Trophoblast cell (in vitro differentiated cells and primary cell): ENCODE measurements around the gene FALEC.
"Not testable (repeated sequence)": the region's sequence is repeated elsewhere in the genome, so short reads cannot be mapped to it uniquely, and the experiment has no call there.

ENCODE experiments used
- DNase-seq, 2 donors: peaks; one replicate each; pipeline ENCODE4 v3.0.0-alpha.2; 2016
- H2AFZ ChIP-seq: 2 replicates; pipeline ENCODE4 v1.6.1; 2013; ENCODE audit warnings: low read length, moderate library complexity, mild to moderate bottlenecking; ENCODE audit not compliant: insufficient read depth, poor library complexity
- H2AK5ac ChIP-seq: 2 replicates; pipeline ENCODE4 v1.6.1; 2013; ENCODE audit warnings: mild to moderate bottlenecking, low read length
- H2BK120ac ChIP-seq: 2 replicates; pipeline ENCODE4 v1.6.1; 2013; ENCODE audit warnings: low read length, mild to moderate bottlenecking, moderate library complexity; ENCODE audit not compliant: insufficient read depth, poor library complexity
- H2BK12ac ChIP-seq: 2 replicates; pipeline ENCODE4 v1.6.1; 2013; ENCODE audit warnings: mild to moderate bottlenecking, low read length, moderate library complexity
- H2BK5ac ChIP-seq: 2 replicates; pipeline ENCODE4 v1.6.1; 2013; ENCODE audit warnings: low read length, low read depth, moderate library complexity, mild to moderate bottlenecking; ENCODE audit not compliant: poor library complexity
- H3K14ac ChIP-seq: 2 replicates; pipeline ENCODE4 v1.6.1; 2013; ENCODE audit warnings: mild to moderate bottlenecking, low read length
- H3K18ac ChIP-seq: 2 replicates; pipeline ENCODE4 v1.6.1; 2013; ENCODE audit warnings: mild to moderate bottlenecking, low read length
- H3K23ac ChIP-seq: 2 replicates; pipeline ENCODE4 v1.6.1; 2013; ENCODE audit warnings: low read length
- H3K27ac ChIP-seq: 2 replicates; pipeline ENCODE4 v1.5.1; 2013; ENCODE audit warnings: low read depth, mild to moderate bottlenecking, inconsistent platforms, low read length, moderate library complexity
- H3K27me3 ChIP-seq: 2 replicates; pipeline ENCODE4 v1.6.1; 2013; ENCODE audit warnings: inconsistent platforms, mild to moderate bottlenecking, low read length, moderate library complexity; ENCODE audit not compliant: insufficient read depth
- H3K36me3 ChIP-seq, 2 experiments: 1 replicate in 1 of 2; 2 replicates in 1 of 2; pipeline ENCODE4 v1.6.1; 2013; ENCODE audit warnings: low read length in 2 of 2, mild to moderate bottlenecking in 2 of 2, moderate library complexity in 1 of 2; ENCODE audit not compliant: insufficient read depth in 2 of 2, control insufficient read depth in 1 of 2
- H3K4ac ChIP-seq: 2 replicates; pipeline ENCODE4 v1.6.1; 2013; ENCODE audit warnings: low read depth, mild to moderate bottlenecking, low read length, moderate library complexity
- H3K4me1 ChIP-seq, 2 experiments: 1 replicate in 1 of 2; 2 replicates in 1 of 2; pipeline ENCODE4 v1.6.1; 2013; ENCODE audit warnings: low read length in 2 of 2, mild to moderate bottlenecking in 2 of 2, moderate library complexity in 1 of 2; ENCODE audit not compliant: insufficient read depth in 2 of 2, control insufficient read depth in 1 of 2
- H3K4me2 ChIP-seq: 2 replicates; pipeline ENCODE4 v1.6.1; 2013; ENCODE audit warnings: inconsistent platforms, mild to moderate bottlenecking, low read length, moderate library complexity
- H3K4me3 ChIP-seq: 2 replicates; pipeline ENCODE4 v1.5.1; 2013; ENCODE audit warnings: mild to moderate bottlenecking, low read depth, low read length, inconsistent platforms
- H3K79me1 ChIP-seq: one replicate; pipeline ENCODE4 v1.6.1; 2013; ENCODE audit warnings: low read length
- H3K79me2 ChIP-seq: 2 replicates; pipeline ENCODE4 v1.6.1; 2013; ENCODE audit warnings: low read length, mild to moderate bottlenecking; ENCODE audit not compliant: control insufficient read depth, insufficient read depth, poor library complexity
- H3K9ac ChIP-seq: 2 replicates; pipeline ENCODE4 v1.6.1; 2013; ENCODE audit warnings: mild to moderate bottlenecking, low read length
- H3K9me3 ChIP-seq: 2 replicates; pipeline ENCODE4 v1.6.1; 2013; ENCODE audit warnings: low read depth, mild to moderate bottlenecking, control low read depth, inconsistent platforms, low read length; ENCODE audit not compliant: insufficient read depth
- H4K12ac ChIP-seq: 2 replicates; pipeline ENCODE4 v1.6.1; 2013; ENCODE audit warnings: low read depth, mild to moderate bottlenecking, low read length, moderate library complexity
- H4K8ac ChIP-seq: 2 replicates; pipeline ENCODE4 v1.6.1; 2013; ENCODE audit warnings: low read depth, mild to moderate bottlenecking, low read length, moderate library complexity
- H4K91ac ChIP-seq: one replicate; pipeline ENCODE4 v1.6.1; 2013; ENCODE audit warnings: low read depth, mild to moderate bottlenecking, low read length, moderate library complexity
- WGBS: extraction: QIAGEN DNeasy Blood & Tissue Kit; methylation state at CpG from one replicate; pipeline ENCODE4 v1.1.7; 2013; ENCODE audit warnings: missing lambda C conversion rate; ENCODE audit not compliant: insufficient read length, insufficient coverage; ENCODE audit errors: extremely low coverage; 5-methylcytosine and 5-hydroxymethylcytosine counted together

Gene FALEC

GRCh38 chr1:150565240-150565991 lies 49.9 kb downstream of the FALEC start:
- Histone ChIP-seq H3K79me2 (peaks cover 21% of the 10 kb centered on the region), H3K4me1 (peaks cover 43 to 53% of the 10 kb centered on the region in 2 experiments), H3K79me1 (peaks cover 52% of the 10 kb centered on the region), H4K91ac (peak overlapping the region; percentile 33)
- not testable (repeated sequence) for H3K14ac ChIP-seq, DNase-seq, H3K9ac ChIP-seq, H3K4me2 ChIP-seq, H2BK120ac ChIP-seq, H3K4ac ChIP-seq, H2AK5ac ChIP-seq, H3K4me3 ChIP-seq, H2BK12ac ChIP-seq, H3K9me3 ChIP-seq, H3K27me3 ChIP-seq, H2AFZ ChIP-seq, H2BK5ac ChIP-seq, H3K36me3 ChIP-seq, H3K18ac ChIP-seq, H4K12ac ChIP-seq, H3K27ac ChIP-seq, H3K23ac ChIP-seq, H4K8ac ChIP-seq
- WGBS, result no CpG with 5 or more reads among the region's 14 CpGs

- Histone ChIP-seq H2BK12ac (peak overlapping the region; percentile 84), H3K79me1 (peaks cover 43% of the 10 kb centered on the region), H3K14ac (peak overlapping the region; percentile 55), H3K27me3 (no peaks in the 10 kb centered on the region), H2AFZ (peak overlapping the region; percentile 83), H3K9ac (peak overlapping the region; percentile 47), H4K8ac (no peak overlapping the region), H3K23ac (no peak overlapping the region), H3K4ac (peak overlapping the region; percentile 92), H3K36me3 (peaks cover 0 to 2% of the 10 kb centered on the region in 2 experiments), H4K91ac (peak overlapping the region; percentile 74), H3K79me2 (peaks cover 16% of the 10 kb centered on the region), H2AK5ac (peak overlapping the region; percentile 20), H3K4me3 (no peak overlapping the region), H4K12ac (peak overlapping the region; percentile 18), H3K9me3 (no peaks in the 10 kb centered on the region), H3K18ac (peak overlapping the region; percentile 55), H2BK120ac (peak overlapping the region; percentile 57), H3K4me1 (peaks cover 43 to 52% of the 10 kb centered on the region in 2 experiments), H3K27ac (peak overlapping the region; percentile 94), H2BK5ac (peak overlapping the region; percentile 66), H3K4me2 (peak overlapping the region; percentile 59)
- DNase-seq, result no peak
- WGBS, result no CpG with 5 or more reads among the region's 12 CpGs
These were observed 51.2 kb downstream of the FALEC start for GRCh38 chr1:150566589-150567340.

- Histone ChIP-seq H3K9me3 (no peaks in the 10 kb centered on the region), H2AK5ac (peak overlapping the region; percentile 20), H3K14ac (peak overlapping the region; percentile 55), H3K79me1 (peaks cover 39% of the 10 kb centered on the region), H3K9ac (peak overlapping the region; percentile 47), H2BK5ac (peak overlapping the region; percentile 52), H4K8ac (peak overlapping the region; percentile 53), H3K4me2 (peak overlapping the region; percentile 59), H2AFZ (peak overlapping the region; percentile 2), H3K23ac (no peak overlapping the region), H2BK120ac (peak overlapping the region; percentile 50), H3K79me2 (peaks cover 13% of the 10 kb centered on the region), H4K91ac (peak overlapping the region; percentile 75), H4K12ac (no peak overlapping the region), H3K18ac (peak overlapping the region; percentile 55), H3K36me3 (peaks cover 0 to 2% of the 10 kb centered on the region in 2 experiments), H3K4me1 (peaks cover 41 to 48% of the 10 kb centered on the region in 2 experiments), H3K4me3 (no peak overlapping the region), H3K4ac (peak overlapping the region; percentile 30), H3K27me3 (no peaks in the 10 kb centered on the region), H2BK12ac (peak overlapping the region; percentile 84), H3K27ac (peak overlapping the region; percentile 94)
- no peak for DNase-seq
- no CpG with 5 or more reads among the region's 3 CpGs for WGBS
These were observed 51.8 kb downstream of the FALEC start for GRCh38 chr1:150567341-150567716.

- Histone ChIP-seq H4K8ac (no peak overlapping the region), H3K9ac (no peak overlapping the region), H3K79me2 (peaks cover 11% of the 10 kb centered on the region), H2BK5ac (peak overlapping the region; percentile 85), H3K4ac (peak overlapping the region; percentile 30), H3K18ac (peak overlapping the region; percentile 25), H3K36me3 (peaks cover under 1 to 3% of the 10 kb centered on the region in 2 experiments), H3K27ac (peak overlapping the region; percentile 98), H2AFZ (no peak overlapping the region), H3K4me2 (peak overlapping the region; percentile 59), H4K91ac (peak overlapping the region; percentile 83), H3K4me1 (peaks cover 35 to 44% of the 10 kb centered on the region in 2 experiments), H3K79me1 (peaks cover 33% of the 10 kb centered on the region), H3K14ac (peak overlapping the region; percentile 55), H3K4me3 (no peak overlapping the region), H2BK12ac (peak overlapping the region; percentile 23), H3K23ac (no peak overlapping the region), H4K12ac (no peak overlapping the region), H3K27me3 (no peaks in the 10 kb centered on the region), H2AK5ac (no peak overlapping the region), H3K9me3 (no peaks in the 10 kb centered on the region), H2BK120ac (peak overlapping the region; percentile 96)
- no CpG with 5 or more reads among the region's 10 CpGs for WGBS
- peak; percentile 93 to 96 for DNase-seq
These were observed 52.4 kb downstream of the FALEC start for GRCh38 chr1:150567717-150568593.
